Loucy (cell line): ENCODE results near the gene BTD.

ENCODE experiments used
- CTCF ChIP-seq: fragments of 200-600 bp; sonication (generic); conservative IDR thresholded peaks from 2 replicates; pipeline ENCODE4 v1.5.1; 2014; ENCODE audit warnings: mild to moderate bottlenecking, antibody characterized with exemption, low read length
- EZH2phosphoT487 ChIP-seq: fragments of 200-600 bp; IDR thresholded peaks from 2 replicates; pipeline ENCODE4 v1.6.1; 2018; ENCODE audit warnings: antibody characterized with exemption, mild to moderate bottlenecking, moderate library complexity, borderline replicate concordance

GRCh38 chr3:15690748-15691147 lies 89.2 kb downstream of the BTD start:
- no peak for TF ChIP-seq CTCF
- no peak for TF ChIP-seq EZH2phosphoT487
